ENCODE measurements around the gene PLAAT4.

PLAAT4 gene

GRCh38 chr11:63536669-63537292 lies at the start of gene PLAAT4:
PLAAT4 (plus strand) TSS chr11:63536808; CDS start chr11:63536869, 61 bp downstream.
- DNase-seq (ENCODE audit: low read depth in 2 of 2) = no peak

DNA sequence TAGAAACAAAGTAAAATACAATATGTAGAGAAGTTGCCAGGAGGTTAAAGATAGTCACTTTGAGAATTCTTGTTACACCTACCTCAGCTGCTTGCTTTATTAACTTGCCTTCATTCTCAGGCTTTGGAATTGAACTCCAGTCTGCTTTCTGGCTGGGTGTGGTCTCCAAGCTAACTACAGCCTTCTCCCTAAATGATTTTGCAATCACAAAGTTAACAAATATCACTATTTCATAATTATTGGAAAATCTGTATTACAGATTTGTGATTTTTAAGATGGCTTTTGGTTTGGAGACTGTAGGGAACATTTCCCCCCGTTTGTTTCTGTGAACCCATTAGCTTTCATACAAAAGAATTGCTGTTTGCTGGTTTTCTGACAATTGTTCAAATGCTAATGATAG lies 47.8 kb upstream of the PLAAT4 start:
- no peak for DNase-seq (ENCODE audit: low read depth in 2 of 2)

DNA sequence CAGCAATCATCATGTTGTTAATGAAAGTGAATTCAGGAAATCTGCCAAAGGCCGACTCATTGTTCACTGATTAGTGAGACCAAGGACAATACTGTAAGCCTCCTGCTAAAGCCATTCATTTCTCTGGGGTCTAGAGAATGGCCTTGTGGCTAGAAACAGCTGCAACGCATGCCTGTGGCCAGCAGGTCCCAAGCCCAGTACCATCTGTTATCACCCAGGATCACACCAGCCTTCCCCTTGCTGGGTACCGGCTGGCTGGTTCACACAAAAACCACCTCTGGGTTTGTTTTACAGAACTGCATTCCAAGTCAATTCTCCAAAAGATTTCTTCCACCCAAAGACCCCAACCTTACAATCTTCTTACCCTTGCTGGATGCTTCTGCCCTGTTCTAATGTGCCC lies 46.7 kb upstream of the PLAAT4 start:
- no peak for DNase-seq (ENCODE audit: low read depth in 2 of 2)

- no peak for DNase-seq (ENCODE audit: low read depth in 2 of 2)
Measured at GRCh38 chr11:63490551-63491239, 45.9 kb upstream of the PLAAT4 start, which contains the start of gene PLAAT5. PLAAT5 (minus strand) TSS chr11:63491167; CDS start chr11:63491034, 133 bp downstream.

DNA sequence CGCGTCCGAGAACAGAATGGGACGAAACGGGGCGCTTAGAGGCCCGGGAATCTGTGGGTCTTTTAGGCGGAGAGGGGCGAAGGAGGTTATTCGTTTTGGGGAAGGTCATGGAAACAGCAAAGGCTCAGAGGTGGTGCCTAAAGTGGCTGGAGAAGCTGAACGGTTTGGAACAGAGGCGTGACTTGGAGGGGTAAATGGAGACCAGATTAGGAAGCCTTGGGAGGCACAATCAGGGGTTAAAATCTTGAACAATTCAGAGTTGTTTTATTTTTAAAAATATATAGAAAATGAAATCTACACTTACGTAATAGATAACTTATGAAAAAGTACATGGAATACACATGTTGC lies 45.4 kb upstream of the PLAAT4 start:
- no peak for DNase-seq (ENCODE audit: low read depth in 2 of 2)

DNA sequence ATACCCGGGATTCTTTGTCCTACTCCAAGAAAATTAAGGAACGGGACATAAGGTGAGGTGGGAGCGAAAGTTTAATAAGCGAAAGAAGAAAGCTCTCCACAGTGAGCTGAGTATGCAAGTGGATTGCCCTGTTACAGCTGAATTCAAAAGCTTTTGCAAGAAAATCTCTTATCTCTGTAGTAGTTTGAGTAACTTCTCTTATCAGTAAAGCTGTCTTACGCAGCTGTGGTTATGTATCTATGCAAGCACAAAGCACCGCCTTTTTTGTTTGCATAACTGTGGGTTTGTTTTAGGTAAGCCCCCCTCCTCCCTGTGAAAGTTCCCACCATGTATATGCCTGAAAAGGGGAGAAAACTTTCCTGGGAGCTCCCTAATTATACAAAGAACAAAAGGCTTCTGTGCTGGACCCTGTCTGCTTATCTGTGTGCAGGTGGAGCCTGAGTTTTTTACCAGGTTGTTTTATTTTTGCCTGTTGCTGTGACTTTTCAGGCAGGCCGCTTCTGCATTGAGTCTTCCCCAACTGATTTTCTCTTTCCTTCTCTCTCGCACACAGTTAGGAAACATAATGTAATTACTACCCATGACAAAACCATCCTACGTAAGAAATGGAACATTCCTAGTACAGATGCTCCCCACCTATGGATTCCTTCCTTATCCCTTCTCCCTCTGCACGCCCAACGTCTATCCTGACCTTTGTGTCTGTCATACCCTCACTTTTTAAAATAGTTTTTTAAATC lies 44.8 kb upstream of the PLAAT4 start:
- DNase-seq (ENCODE audit: low read depth in 2 of 2) = no peak

DNA sequence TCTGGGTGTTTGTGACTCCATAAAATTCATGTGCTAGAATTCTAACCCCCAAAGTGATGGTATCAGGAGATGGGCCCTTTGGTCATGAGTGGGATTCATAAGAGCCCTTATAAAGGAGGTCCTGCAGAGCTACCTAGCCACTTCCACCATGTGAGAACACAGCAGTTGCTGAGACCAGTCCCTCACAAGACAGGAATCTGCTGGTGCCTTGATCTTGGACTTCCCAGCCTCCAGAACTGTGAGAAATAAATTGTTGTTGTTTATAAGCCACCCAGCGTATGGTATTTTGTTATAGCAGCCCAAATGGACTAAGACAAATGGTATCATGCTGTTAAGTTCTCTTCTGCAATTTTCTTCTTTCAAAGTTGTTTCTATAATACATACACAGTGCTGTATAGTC lies 44.2 kb upstream of the PLAAT4 start:
- no peak for DNase-seq (ENCODE audit: low read depth in 2 of 2)

DNA sequence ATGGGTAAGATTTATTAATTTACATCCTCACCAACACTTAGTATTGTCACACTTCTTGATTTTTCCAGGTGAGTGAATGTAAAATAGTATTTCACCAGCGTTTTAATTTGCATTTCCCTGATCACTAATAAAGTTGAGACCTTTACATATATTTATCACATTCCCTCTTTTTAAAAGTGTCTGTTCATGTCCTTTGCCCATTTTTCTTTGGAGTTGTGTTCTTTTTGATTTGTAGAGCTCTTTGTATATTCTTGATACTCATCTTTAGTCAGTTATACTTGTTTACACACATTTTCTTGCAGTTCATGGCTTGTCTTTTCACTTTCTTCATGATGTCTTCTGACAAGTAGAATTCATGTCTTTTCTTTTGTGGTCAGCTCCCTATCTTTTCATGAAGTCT lies 43.5 kb upstream of the PLAAT4 start:
- no peak for DNase-seq (ENCODE audit: low read depth in 2 of 2)

- DNase-seq (ENCODE audit: low read depth in 2 of 2) = no peak
Measured at GRCh38 chr11:63494975-63495374, 41.6 kb upstream of the PLAAT4 start.

DNA sequence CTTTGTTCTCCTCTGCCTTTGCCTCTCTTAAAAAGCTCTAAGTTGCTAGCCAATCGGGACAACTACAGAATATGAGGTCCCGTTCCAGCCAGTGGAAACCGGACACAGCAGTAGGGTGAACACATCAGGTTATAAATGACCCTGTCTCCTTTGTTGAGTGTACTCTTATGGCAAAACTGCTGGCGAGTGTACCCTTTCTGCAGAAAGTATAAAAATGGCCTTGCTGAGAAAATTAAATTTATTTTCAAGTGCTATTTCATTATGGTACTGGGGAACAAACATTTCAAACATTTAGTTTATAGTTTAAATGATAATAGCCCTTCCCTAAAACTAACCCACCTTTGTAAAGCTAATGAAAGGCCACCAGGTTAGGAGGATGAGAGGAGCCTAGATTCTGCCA lies 36.7 kb upstream of the PLAAT4 start:
- no peak for DNase-seq (ENCODE audit: low read depth in 2 of 2)

- DNase-seq (ENCODE audit: low read depth in 2 of 2) = no peak
Measured at GRCh38 chr11:63501236-63501635, 35.4 kb upstream of the PLAAT4 start.

- DNase-seq (ENCODE audit: low read depth in 2 of 2) = no peak
Measured at GRCh38 chr11:63502252-63502820, 34.3 kb upstream of the PLAAT4 start.

GRCh38 chr11:63503492-63503891 lies 33.1 kb upstream of the PLAAT4 start:
- DNase-seq (ENCODE audit: low read depth in 2 of 2) = no peak

DNA sequence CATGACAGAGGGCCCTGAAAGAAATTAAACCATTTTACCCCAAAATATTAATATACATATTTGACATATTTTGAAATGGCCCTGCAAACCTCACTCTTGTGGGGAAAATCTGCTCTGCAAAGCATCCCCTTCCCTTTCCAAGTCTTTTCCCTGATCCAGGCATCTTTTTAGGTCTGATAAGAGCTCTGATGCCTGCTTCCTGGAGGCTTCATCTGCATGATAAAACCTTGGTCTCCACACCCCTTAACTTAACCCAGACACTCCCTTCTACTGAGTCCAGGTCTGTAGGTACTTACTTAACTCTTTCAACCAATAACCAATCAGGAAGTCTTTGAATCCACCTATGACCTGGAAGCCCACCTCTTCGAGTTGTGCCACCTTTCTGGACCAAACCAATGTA lies 32.6 kb upstream of the PLAAT4 start:
- DNase-seq (ENCODE audit: low read depth in 2 of 2) = no peak

DNA sequence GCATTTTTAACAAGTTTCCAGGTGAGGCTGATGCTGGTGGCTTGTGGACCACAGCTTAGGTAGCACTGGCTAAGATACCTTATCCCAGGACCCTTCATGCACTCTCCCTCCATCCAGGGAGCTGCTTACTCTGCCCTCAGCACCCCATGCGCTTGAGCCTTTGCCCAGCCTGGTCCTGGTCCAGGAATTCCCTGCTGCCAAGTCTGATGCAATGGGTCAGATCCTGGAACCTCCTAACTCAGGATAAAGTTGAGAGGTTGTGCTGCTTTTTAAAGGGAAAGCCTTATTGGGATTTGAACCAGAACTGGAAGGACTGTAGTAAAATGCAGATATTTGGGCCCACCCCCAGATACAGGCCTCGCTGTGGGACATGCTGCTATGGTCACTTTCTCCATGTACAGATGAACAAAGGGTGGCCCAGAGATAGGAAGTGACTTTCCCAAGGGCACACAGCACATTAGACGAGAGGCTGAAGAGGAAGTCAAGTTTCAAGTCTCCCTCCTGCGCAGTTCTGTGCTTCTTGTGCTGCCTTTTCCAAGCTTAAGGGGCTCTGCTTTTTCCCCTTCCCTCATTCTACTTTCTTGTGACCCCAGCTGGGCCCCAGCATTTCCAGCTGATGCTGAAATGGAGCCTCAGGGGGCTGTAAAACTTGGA lies 31.5 kb upstream of the PLAAT4 start:
- DNase-seq (ENCODE audit: low read depth in 2 of 2) = no peak

- no peak for DNase-seq (ENCODE audit: low read depth in 2 of 2)
Measured at GRCh38 chr11:63505857-63506528, 30.6 kb upstream of the PLAAT4 start, which contains the start of gene LGALS12. LGALS12 (plus strand) TSS chr11:63506084; CDS start chr11:63506459, 375 bp downstream.

DNA sequence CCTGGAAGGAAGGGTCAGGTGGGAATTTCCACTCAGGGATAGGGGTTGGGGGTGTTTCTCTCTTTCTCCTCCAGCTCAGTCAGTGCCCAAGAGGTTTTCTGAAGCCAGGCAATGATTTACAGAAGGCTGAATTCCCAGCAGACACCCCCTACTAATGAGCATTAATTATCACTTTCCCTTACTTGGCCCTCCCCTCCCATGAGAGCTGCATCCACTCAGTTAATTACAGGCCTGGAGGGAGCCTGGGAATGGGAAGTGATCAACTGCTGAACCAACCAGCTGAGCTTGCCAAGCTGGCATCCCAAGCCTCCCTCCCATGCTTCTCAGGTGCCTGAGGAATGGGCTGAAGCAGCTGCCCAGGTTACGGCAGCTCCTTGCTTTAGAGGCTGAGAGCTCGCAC lies 29.7 kb upstream of the PLAAT4 start:
- DNase-seq (ENCODE audit: low read depth in 2 of 2) = no peak

DNA sequence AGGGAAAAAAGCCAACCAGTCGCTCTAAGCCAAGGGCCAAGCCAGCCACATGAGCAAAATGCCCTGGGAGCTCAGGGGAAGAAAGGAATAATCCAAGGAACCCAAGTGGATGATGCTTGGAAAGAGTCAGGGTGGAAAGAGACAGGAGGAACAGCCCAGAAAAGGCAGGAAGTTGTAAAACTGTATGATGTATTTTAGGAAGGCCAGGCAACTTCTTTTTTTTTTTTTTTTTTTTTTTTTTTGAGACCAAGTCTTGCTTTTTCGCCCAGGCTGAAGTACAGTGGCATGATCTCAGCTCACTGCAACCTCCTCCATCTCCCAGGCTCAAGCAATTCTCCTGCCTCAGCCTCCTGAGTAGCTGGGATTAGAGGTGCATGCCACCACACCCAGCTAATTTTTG lies 29.1 kb upstream of the PLAAT4 start:
- no peak for DNase-seq (ENCODE audit: low read depth in 2 of 2)

DNA sequence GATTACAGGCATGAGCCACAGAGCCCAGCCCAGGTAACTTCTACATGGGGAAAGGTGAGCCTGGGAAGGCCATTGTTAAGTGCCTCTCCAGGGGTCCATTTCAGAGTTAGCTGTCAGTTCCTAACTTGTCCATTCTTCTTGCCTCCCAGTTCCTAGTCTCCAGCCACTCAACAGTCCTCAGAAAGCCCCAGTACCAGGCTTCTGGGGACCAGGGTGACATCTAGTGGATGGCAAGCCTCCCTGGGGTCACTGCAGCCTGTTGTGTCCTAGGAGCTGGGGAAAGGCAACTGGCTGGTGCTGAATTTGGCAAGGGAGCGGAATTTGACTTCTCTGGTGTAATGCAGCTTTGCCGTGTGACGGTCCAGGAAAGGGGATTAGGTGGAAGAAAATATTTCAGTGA lies 28.6 kb upstream of the PLAAT4 start:
- DNase-seq (ENCODE audit: low read depth in 2 of 2) = no peak

GRCh38 chr11:63508745-63509144 lies 27.9 kb upstream of the PLAAT4 start:
- DNase-seq (ENCODE audit: low read depth in 2 of 2) = no peak

- DNase-seq (ENCODE audit: low read depth in 2 of 2) = peak in 1 of 2 experiments; percentile 5
Measured at GRCh38 chr11:63510360-63511047, 26.1 kb upstream of the PLAAT4 start.

Data from fibroblast of skin of left biceps (primary cell).